ENCODE results near the gene DLX3.

- TF ChIP-seq CTCF (conservative IDR thresholded peaks at IDR 0.05; ENCODE audit: low read depth, low read length) (no peak), EZH2 (IDR thresholded peaks at IDR 0.05; ENCODE audit: low read length, unreplicated experiment) (no peak)
Measured at GRCh38 chr17:49973271-49973615, 21.8 kb downstream of the DLX3 start.
